GM23338 (cell line): Measurements from ENCODE around the gene TRIM44.

Experiments
- CREB1 ChIP-seq: fragments of 250-450 bp; sonication (Bioruptor Pico); IDR thresholded peaks from 2 replicates; pipeline ENCODE4 v1.5.0; 2020; ENCODE audit warnings: low read depth, mild to moderate bottlenecking, moderate library complexity
- CTCF ChIP-seq, 2 experiments: fragments of 200-600 bp in 1 of 2; sonication (generic) in 1 of 2; conservative IDR thresholded peaks; 2 replicates each; pipeline versions ENCODE4 v1.5.1 to v1.6.1; 2016 to 2017; ENCODE audit warnings: antibody characterized with exemption in 2 of 2, low read depth in 2 of 2, mild to moderate bottlenecking in 2 of 2, moderate library complexity in 1 of 2
- ETS1 ChIP-seq: IDR thresholded peaks from 2 replicates; pipeline ENCODE4 v1.6.1; 2016; ENCODE audit warnings: antibody characterized with exemption
- EZH2 ChIP-seq: fragments of 200-600 bp; sonication (generic); IDR thresholded peaks from one replicate; pipeline ENCODE4 v1.8.0; 2017; ENCODE audit warnings: antibody characterized with exemption, mild to moderate bottlenecking, low read depth; ENCODE audit not compliant: unreplicated experiment
- EZH2phosphoT487 ChIP-seq: fragments of 200-600 bp; sonication (generic); IDR thresholded peaks from one replicate; pipeline ENCODE4 v1.8.1; 2018; ENCODE audit warnings: antibody characterized with exemption; ENCODE audit not compliant: unreplicated experiment
- JUNB ChIP-seq: IDR thresholded peaks from one replicate; pipeline ENCODE4 v1.6.1; 2016; ENCODE audit warnings: antibody characterized with exemption; ENCODE audit not compliant: unreplicated experiment
- NANOG ChIP-seq: IDR thresholded peaks from 2 replicates; pipeline ENCODE4 v1.6.1; 2016; ENCODE audit warnings: antibody characterized with exemption, borderline replicate concordance
- POLR2AphosphoS5 ChIP-seq: IDR thresholded peaks from 2 replicates; pipeline ENCODE4 v1.6.1; 2016; ENCODE audit warnings: antibody characterized with exemption, low read depth
- REST ChIP-seq: IDR thresholded peaks from one replicate; pipeline ENCODE4 v1.6.1; 2018; ENCODE audit warnings: antibody characterized with exemption; ENCODE audit not compliant: unreplicated experiment
- STAT1 ChIP-seq: IDR thresholded peaks from one replicate; pipeline ENCODE4 v1.6.1; 2016; ENCODE audit warnings: antibody characterized with exemption; ENCODE audit not compliant: unreplicated experiment
- ZNF114 ChIP-seq: fragments of 250-450 bp; sonication (Bioruptor Pico); IDR thresholded peaks from 2 replicates; pipeline ENCODE4 v1.5.0; 2020; ENCODE audit warnings: mild to moderate bottlenecking, moderate library complexity
- ZNF331 ChIP-seq: fragments of 250-450 bp; sonication (Bioruptor Pico); IDR thresholded peaks from 2 replicates; pipeline ENCODE4 v1.5.0; 2020; ENCODE audit warnings: low read depth, mild to moderate bottlenecking, moderate library complexity
- ZNF462 ChIP-seq: fragments of 250-450 bp; sonication (Bioruptor Pico); IDR thresholded peaks from 2 replicates; pipeline ENCODE4 v1.5.0; 2020; ENCODE audit warnings: mild to moderate bottlenecking, moderate library complexity

- no peak for TF ChIP-seq CTCF (conservative IDR thresholded peaks at IDR 0.05; ENCODE audit: low read depth in 2 of 2)
- TF ChIP-seq POLR2AphosphoS5: no peak
- no peak for TF ChIP-seq CREB1 (CRISPR knock-in tag)
- no peak for TF ChIP-seq EZH2phosphoT487
- TF ChIP-seq ETS1: no peak
- no peak for TF ChIP-seq EZH2
- no peak for TF ChIP-seq NANOG
- TF ChIP-seq ZNF331 (CRISPR knock-in tag): no peak
- TF ChIP-seq REST: no peak
- no peak for TF ChIP-seq STAT1
- no peak for TF ChIP-seq ZNF114 (CRISPR knock-in tag)
- TF ChIP-seq JUNB: no peak
- TF ChIP-seq ZNF462 (CRISPR knock-in tag): no peak
These were observed 160.4 kb downstream of the TRIM44 start for GRCh38 chr11:35822815-35823495.
